ENCODE measurements around the gene CISTR. TPM values are rescaled to one million over a fixed set of nuclear protein-coding genes. Genes with fewer than 3 reads are reported as not detected.
A peak's percentile ranks its signal among the peaks of the same experiment; 100 is the strongest.

Gene CISTR
- total RNA-seq, 2 donors from 2014 or later = not detected

GRCh38 chr12:53713516-53713915 lies 38.3 kb downstream of the CISTR start:
- DNase-seq (ENCODE audit: low spot score) (no peak), ATAC-seq (no peak)
- H3K4me1 Mint-ChIP-seq (ENCODE audit: low read depth in 2 of 2) = no peaks in the 10 kb centered on the region
- no peaks in the 10 kb centered on the region for H3K9me3 Mint-ChIP-seq
- peaks cover 16% of the 10 kb centered on the region for H3K36me3 Mint-ChIP-seq
- no peak overlapping the region for H3K27ac Mint-ChIP-seq
- H3K4me3 Mint-ChIP-seq = no peak overlapping the region
- H3K27me3 Mint-ChIP-seq = no peaks in the 10 kb centered on the region

- H3K27ac Mint-ChIP-seq = no peak overlapping the region
- ATAC-seq = no peak
- no peak for DNase-seq (ENCODE audit: low spot score)
- peaks cover 3 to 8% of the 10 kb centered on the region in 2 donors for H3K27me3 Mint-ChIP-seq
- no peak overlapping the region for H3K4me3 Mint-ChIP-seq
- H3K4me1 Mint-ChIP-seq (ENCODE audit: low read depth in 2 of 2) = no peaks in the 10 kb centered on the region
- no peaks in the 10 kb centered on the region for H3K9me3 Mint-ChIP-seq
- peaks cover 16% of the 10 kb centered on the region for H3K36me3 Mint-ChIP-seq
These were observed 39.6 kb downstream of the CISTR start for GRCh38 chr12:53712059-53712643.

- peaks cover 9 to 21% of the 10 kb centered on the region in 2 donors for H3K27me3 Mint-ChIP-seq
- peaks cover 7% of the 10 kb centered on the region for H3K36me3 Mint-ChIP-seq
- H3K4me3 Mint-ChIP-seq = no peak overlapping the region
- no peak for ATAC-seq
- no peak for DNase-seq (ENCODE audit: low spot score)
- no peaks in the 10 kb centered on the region for H3K4me1 Mint-ChIP-seq (ENCODE audit: low read depth in 2 of 2)
- no peaks in the 10 kb centered on the region for H3K9me3 Mint-ChIP-seq
- H3K27ac Mint-ChIP-seq = no peak overlapping the region
These were observed 41.7 kb downstream of the CISTR start for GRCh38 chr12:53710091-53710490.

GRCh38 chr12:53709671-53710070 lies 42.1 kb downstream of the CISTR start:
- no peaks in the 10 kb centered on the region for H3K4me1 Mint-ChIP-seq (ENCODE audit: low read depth in 2 of 2)
- H3K4me3 Mint-ChIP-seq = no peak overlapping the region
- DNase-seq (ENCODE audit: low spot score) (no peak), ATAC-seq (no peak)
- H3K27ac Mint-ChIP-seq = no peak overlapping the region
- no peaks in the 10 kb centered on the region for H3K9me3 Mint-ChIP-seq
- H3K36me3 Mint-ChIP-seq = peaks cover 7% of the 10 kb centered on the region
- H3K27me3 Mint-ChIP-seq = peaks cover 9 to 21% of the 10 kb centered on the region in 2 donors

GRCh38 chr12:53706080-53706479 lies 45.7 kb downstream of the CISTR start:
- Mint-ChIP-seq H3K4me1 (ENCODE audit: low read depth in 2 of 2) (peaks cover 0 to 3% of the 10 kb centered on the region in 2 donors), H3K27ac (no peak overlapping the region), H3K36me3 (no peaks in the 10 kb centered on the region), H3K27me3 (peaks cover 28 to 51% of the 10 kb centered on the region in 2 donors), H3K4me3 (no peak overlapping the region), H3K9me3 (no peaks in the 10 kb centered on the region)
- ATAC-seq (no peak), DNase-seq (ENCODE audit: low spot score) (no peak)

GRCh38 chr12:53703756-53704155 lies 48.0 kb downstream of the CISTR start:
- no peaks in the 10 kb centered on the region for H3K36me3 Mint-ChIP-seq

GRCh38 chr12:53701518-53702264 lies 50.1 kb downstream of the CISTR start:
- Mint-ChIP-seq H3K4me3 (no peak overlapping the region), H3K27ac (no peak overlapping the region), H3K9me3 (no peaks in the 10 kb centered on the region), H3K27me3 (peaks cover 48 to 75% of the 10 kb centered on the region in 2 donors), H3K4me1 (ENCODE audit: low read depth in 2 of 2) (peaks cover 4 to 8% of the 10 kb centered on the region in 2 donors), H3K36me3 (no peaks in the 10 kb centered on the region)
- ATAC-seq (peak; percentile 81 to 88), DNase-seq (ENCODE audit: low spot score) (peak; percentile 77)

More at GRCh38 chr12:53703756-53704155, 48.0 kb downstream of the CISTR start:
- ATAC-seq (no peak), DNase-seq (ENCODE audit: low spot score) (no peak)
- Mint-ChIP-seq H3K9me3 (no peaks in the 10 kb centered on the region), H3K4me3 (no peak overlapping the region), H3K27ac (no peak overlapping the region), H3K27me3 (peaks cover 36 to 69% of the 10 kb centered on the region in 2 donors), H3K4me1 (ENCODE audit: low read depth in 2 of 2) (peaks cover 0 to 3% of the 10 kb centered on the region in 2 donors)

GRCh38 chr12:53700567-53700966 lies 51.2 kb downstream of the CISTR start:
- ATAC-seq (no peak), DNase-seq (ENCODE audit: low spot score) (no peak)
- H3K4me3 Mint-ChIP-seq = no peak overlapping the region
- H3K4me1 Mint-ChIP-seq (ENCODE audit: low read depth in 2 of 2) = peaks cover 9 to 16% of the 10 kb centered on the region in 2 donors
- H3K27ac Mint-ChIP-seq = no peak overlapping the region
- peaks cover 51 to 75% of the 10 kb centered on the region in 2 donors for H3K27me3 Mint-ChIP-seq
- H3K9me3 Mint-ChIP-seq = no peaks in the 10 kb centered on the region
- no peaks in the 10 kb centered on the region for H3K36me3 Mint-ChIP-seq

- DNase-seq (ENCODE audit: low spot score) (no peak), ATAC-seq (no peak)
- H3K36me3 Mint-ChIP-seq = no peaks in the 10 kb centered on the region
- H3K9me3 Mint-ChIP-seq = no peaks in the 10 kb centered on the region
- peaks cover 15 to 23% of the 10 kb centered on the region in 2 donors for H3K4me1 Mint-ChIP-seq (ENCODE audit: low read depth in 2 of 2)
- no peak overlapping the region for H3K27ac Mint-ChIP-seq
- H3K27me3 Mint-ChIP-seq = peaks cover 57 to 83% of the 10 kb centered on the region in 2 donors
- H3K4me3 Mint-ChIP-seq = no peak overlapping the region
These were observed 52.1 kb downstream of the CISTR start for GRCh38 chr12:53699678-53700025.

GRCh38 chr12:53698948-53699677 lies 52.7 kb downstream of the CISTR start:
- H3K4me3 Mint-ChIP-seq = no peak overlapping the region
- ATAC-seq (no peak), DNase-seq (ENCODE audit: low spot score) (no peak)
- no peaks in the 10 kb centered on the region for H3K9me3 Mint-ChIP-seq
- peaks cover 60 to 83% of the 10 kb centered on the region in 2 donors for H3K27me3 Mint-ChIP-seq
- H3K4me1 Mint-ChIP-seq (ENCODE audit: low read depth in 2 of 2) = peaks cover 20 to 28% of the 10 kb centered on the region in 2 donors
- H3K27ac Mint-ChIP-seq = no peak overlapping the region
- H3K36me3 Mint-ChIP-seq = no peaks in the 10 kb centered on the region

- no peak for ATAC-seq
- no peak overlapping the region for H3K27ac Mint-ChIP-seq
- no peak for DNase-seq (ENCODE audit: low spot score)
These were observed 55.0 kb downstream of the CISTR start for GRCh38 chr12:53696655-53697331.

More at GRCh38 chr12:53696655-53697331, 55.0 kb downstream of the CISTR start:
- Mint-ChIP-seq H3K4me3 (peak overlapping the region; percentile 40), H3K4me1 (ENCODE audit: low read depth in 2 of 2) (peaks cover 20 to 27% of the 10 kb centered on the region in 2 donors), H3K9me3 (no peaks in the 10 kb centered on the region), H3K36me3 (no peaks in the 10 kb centered on the region), H3K27me3 (peaks cover 57 to 83% of the 10 kb centered on the region in 2 donors)

Data from natural killer cell treated with Interleukin-12 subunit alpha and Interleukin-12 subunit beta and Interleukin-15 and Interleukin-18, amount 100 ng/mL, for 72 hours (primary cell).